Skin epidermis (tissue), 12 donors: ENCODE measurements around the gene PLP2.

Source experiments
- H3K27ac ChIP-seq, 21 experiments: fragments of 200-600 bp; sonication (generic) in 11 of 21; one replicate each; pipeline ENCODE4 v1.5.0; 2020; ENCODE audit warnings: mild to moderate bottlenecking in 3 of 21, inconsistent platforms in 2 of 21, moderate library complexity in 2 of 21
- H3K4me3 ChIP-seq, 7 experiments: fragments of 200-600 bp; sonication (generic) in 2 of 7; one replicate each; pipeline ENCODE4 v1.5.0; 2020; ENCODE audit warnings: inconsistent platforms in 2 of 7, mild to moderate bottlenecking in 2 of 7, moderate library complexity in 1 of 7

Gene PLP2

GRCh38 chrX:49203536-49203935 lies 31.8 kb downstream of the PLP2 start:
- Histone ChIP-seq H3K4me3 (no peak overlapping the region), H3K27ac (no peak overlapping the region)

DNA sequence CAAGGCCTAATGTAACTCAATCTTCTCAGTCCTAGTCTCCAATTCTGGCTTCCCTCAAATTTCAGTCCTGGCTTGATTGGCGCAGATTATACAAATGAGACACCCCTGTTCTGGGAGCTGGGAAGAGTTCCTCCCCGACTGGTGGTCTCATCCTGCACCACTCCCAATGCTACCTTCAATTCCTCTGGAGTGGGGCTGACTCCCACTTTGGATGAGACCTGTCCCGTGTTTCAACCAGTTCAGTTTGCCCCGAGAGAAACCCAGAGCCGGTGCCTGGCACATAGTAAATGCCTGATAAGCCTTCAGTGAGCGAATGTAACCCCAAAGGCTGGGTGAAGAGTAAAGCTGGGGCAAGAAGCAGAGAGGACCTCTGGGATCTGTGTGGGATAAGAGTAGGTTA lies 32.3 kb downstream of the PLP2 start:
- Histone ChIP-seq H3K4me3 (no peak overlapping the region), H3K27ac (no peak overlapping the region)

DNA sequence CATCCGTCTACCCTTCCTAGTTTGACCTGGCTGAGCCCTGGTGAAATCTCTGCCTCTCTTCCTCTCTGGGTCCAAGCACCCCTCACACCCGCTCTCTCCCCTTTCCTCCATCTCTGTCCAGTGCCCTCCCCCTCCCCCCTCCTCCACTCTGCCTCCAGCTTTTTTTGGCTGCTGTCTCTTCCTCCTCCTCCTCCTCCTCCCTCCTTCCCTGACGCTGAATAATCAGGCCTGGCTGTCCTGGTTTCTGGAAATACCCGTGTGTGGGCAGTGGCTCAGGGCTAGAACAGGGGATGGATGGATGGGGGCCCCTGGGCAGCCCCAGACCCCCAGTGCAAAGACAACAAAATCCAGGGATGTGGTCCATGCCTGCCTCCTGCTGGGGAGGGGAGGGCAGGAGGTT lies 33.0 kb downstream of the PLP2 start:
- no peak overlapping the region for H3K4me3 ChIP-seq
- no peak overlapping the region for H3K27ac ChIP-seq

DNA sequence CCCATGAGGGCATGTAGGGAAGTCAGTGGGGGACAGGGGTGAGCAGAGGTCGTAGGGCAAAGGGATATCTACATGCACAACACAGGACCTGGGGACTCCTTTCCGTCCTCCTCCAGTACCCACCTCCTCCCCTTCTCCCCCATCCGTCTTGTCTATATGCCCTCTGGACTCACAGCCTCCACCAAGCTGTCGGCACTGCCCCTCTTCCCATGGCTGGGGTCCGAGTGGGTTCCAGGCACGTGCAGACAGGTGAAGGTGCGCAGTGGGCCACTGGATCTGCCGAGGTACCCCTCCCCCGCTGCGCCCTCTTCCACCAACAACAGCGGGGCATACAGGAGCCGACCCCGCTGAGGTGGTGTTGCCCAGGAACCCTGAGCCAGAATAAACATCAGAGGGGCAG lies 33.7 kb downstream of the PLP2 start:
- H3K27ac ChIP-seq: no peak overlapping the region

DNA sequence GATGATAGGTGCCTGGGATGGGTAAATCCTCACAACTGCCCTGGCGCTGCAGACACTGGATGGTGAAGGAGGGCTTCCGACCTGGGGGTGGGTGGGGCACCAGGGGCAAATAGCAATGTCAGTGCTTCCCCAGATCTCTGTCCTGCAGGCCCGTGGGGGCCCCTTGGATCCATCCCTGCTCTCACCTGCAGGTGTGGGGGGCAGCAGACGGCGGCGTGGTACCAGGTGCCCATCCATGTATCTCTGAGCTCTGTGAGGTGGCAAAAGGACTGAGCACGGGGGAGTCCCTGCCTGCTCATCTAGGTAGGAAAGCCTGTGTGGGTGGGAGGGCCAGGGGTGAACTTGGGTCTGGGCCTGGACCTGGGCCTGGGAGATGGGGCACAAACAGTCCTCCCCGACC lies 34.8 kb downstream of the PLP2 start:
- no peak overlapping the region for H3K27ac ChIP-seq

More for the DNA sequence above, 33.7 kb downstream of the PLP2 start:
- H3K4me3 ChIP-seq: no peak overlapping the region

GRCh38 chrX:49208399-49208798 lies 36.7 kb downstream of the PLP2 start:
- no peak overlapping the region for H3K27ac ChIP-seq
- H3K4me3 ChIP-seq: no peak overlapping the region

More for the DNA sequence above, 34.8 kb downstream of the PLP2 start:
- H3K4me3 ChIP-seq: no peak overlapping the region

GRCh38 chrX:49209434-49210251 lies 37.9 kb downstream of the PLP2 start:
- H3K27ac ChIP-seq: no peak overlapping the region
- no peak overlapping the region for H3K4me3 ChIP-seq

DNA sequence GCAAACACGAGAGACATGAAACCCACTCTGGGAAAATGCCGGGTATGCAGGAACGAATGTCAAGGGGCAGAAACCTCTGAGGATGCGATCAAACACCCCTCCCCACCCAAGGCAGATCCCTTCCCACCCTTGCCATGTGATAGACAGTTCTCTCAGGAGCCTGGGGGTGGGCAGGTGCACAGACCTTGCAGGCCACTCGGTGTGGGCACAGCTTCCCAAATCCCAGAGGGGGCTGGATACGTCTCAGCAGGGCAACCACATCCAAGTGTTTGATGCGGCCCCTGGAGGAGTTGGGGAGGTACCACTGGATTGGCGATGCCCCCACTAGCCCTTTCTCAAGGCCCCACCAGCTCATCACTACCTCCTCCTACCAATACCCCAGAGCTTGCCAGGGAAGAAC lies 38.7 kb downstream of the PLP2 start:
- H3K27ac ChIP-seq: no peak overlapping the region
- H3K4me3 ChIP-seq: no peak overlapping the region

- Histone ChIP-seq H3K4me3 (no peak overlapping the region), H3K27ac (no peak overlapping the region)
Measured at GRCh38 chrX:49211074-49211473, 39.4 kb downstream of the PLP2 start.

DNA sequence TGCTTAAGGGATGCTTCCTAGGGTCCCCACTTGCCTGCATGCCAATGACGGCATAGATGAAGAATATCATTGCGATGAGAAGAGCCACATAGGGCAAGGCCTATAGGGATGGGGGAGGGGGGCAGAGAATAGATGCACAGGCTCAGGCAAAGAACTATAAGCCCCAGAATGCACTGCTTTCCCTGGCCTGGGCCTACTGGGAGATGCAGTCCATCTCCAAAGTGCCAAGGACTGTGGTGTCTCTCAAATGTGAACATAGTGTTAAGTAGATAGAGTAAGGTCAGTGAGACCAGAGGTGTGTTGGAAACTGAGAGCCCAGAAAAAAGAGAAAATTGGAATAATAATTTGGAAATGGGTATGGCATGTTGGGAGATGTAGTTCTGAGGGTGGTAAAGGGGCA lies 40.5 kb downstream of the PLP2 start:
- Histone ChIP-seq H3K4me3 (no peak overlapping the region), H3K27ac (no peak overlapping the region)

DNA sequence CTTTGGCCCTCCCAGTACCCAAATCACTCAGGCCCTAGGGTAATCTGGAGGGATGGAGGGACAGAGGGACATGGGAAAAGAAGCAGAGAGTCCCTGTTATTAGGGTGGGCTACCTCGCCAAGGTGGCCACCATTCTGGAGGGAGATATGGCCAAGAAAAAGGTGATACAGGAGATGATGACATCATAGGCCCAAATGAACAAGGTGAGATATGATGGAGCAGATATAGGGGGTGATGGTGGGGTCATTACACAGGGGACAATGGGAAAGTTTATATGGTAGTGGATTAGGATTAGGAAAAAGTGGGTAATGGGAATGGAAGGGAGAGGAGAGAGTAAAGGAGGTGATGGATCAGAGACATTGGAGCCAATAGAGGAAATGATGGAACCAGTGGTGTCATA lies 41.2 kb downstream of the PLP2 start:
- Histone ChIP-seq H3K27ac (no peak overlapping the region), H3K4me3 (no peak overlapping the region)

DNA sequence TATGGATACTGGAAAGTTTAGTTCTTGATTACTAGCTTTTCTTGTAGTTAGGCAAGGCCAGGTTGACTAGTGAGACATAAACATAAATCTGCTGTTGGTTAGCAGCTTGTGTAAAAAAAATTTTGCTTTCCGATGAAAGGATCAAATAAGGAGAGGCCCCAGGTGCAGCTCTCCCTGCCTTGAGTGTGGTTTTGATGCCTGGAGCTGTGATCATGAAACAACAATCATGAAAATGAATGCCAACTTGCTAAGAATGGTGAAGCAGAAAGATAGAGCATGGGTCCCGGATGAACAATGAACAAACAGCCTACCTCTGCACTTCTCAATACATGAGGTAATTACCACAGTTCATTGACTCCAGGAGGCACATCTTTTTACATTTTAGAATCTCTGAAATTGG lies 42.7 kb downstream of the PLP2 start:
- H3K27ac ChIP-seq: no peak overlapping the region
- no peak overlapping the region for H3K4me3 ChIP-seq

DNA sequence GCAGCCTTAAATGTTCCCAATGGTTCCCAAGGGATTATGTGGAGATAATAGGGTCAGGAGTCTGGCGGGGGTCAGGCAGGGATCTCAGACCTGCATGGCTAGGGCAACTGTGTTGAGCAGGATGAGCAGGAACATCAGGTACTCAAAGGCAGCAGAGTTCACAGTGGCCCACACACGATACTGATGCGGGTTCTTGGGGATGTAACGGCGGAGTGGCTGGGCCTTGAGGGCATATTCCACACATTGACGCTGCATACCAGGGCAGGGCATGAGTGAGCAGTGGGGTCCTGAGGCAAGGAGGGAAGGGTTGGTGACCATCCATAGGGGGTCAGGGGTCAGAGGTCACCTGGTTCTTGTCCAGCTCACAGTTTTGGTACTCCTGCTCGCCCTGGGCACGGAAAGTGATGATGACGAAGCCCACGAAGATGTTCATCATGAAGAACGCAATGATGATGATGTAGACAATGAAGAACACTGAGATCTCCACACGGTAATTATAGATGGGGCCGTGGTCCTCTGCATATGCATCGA lies 43.4 kb downstream of the PLP2 start:
- H3K27ac ChIP-seq: no peak overlapping the region
- no peak overlapping the region for H3K4me3 ChIP-seq

- Histone ChIP-seq H3K4me3 (no peak overlapping the region), H3K27ac (no peak overlapping the region)
Measured at GRCh38 chrX:49220100-49220499, 48.4 kb downstream of the PLP2 start.

DNA sequence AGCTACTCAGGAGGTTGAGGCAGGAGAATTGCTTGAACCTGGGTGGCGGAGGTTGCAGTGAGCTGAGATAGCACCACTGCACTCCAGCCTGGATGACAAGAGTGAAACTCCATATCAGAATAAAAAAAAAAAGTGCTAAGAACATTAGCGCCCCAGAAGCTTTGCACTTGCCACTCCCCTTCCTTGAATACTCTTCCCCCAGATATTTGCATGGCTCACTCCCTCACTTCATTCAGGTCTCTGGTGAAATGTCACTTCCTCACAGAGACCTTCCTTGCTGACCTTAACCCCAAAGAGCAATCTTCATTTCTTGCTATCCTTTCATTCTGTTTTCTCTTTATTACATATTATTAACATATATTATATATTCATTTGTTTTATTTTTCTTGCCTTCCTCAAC lies 50.2 kb downstream of the PLP2 start:
- H3K27ac ChIP-seq: no peak overlapping the region
- H3K4me3 ChIP-seq: no peak overlapping the region
